Testis (tissue), 3 donors: ENCODE results near the gene FANCD2OS. TPM values are rescaled to one million over a fixed set of nuclear protein-coding genes. Genes with fewer than 3 reads are reported as not detected.

ENCODE experiments used
- DNase-seq: peaks from one replicate; pipeline ENCODE4 v3.0.0-alpha.2; 2019
- H3K27ac ChIP-seq, 2 donors: fragments of 200-600 bp; sonication (generic); one replicate each; pipeline ENCODE4 v1.5.1; 2019
- H3K27me3 ChIP-seq: fragments of 200-600 bp; sonication (generic); one replicate; pipeline ENCODE4 v1.5.1; 2019
- H3K36me3 ChIP-seq: fragments of 200-600 bp; sonication (generic); one replicate; pipeline ENCODE4 v1.5.1; 2017; ENCODE audit warnings: low read depth; ENCODE audit errors: missing control alignments
- H3K4me1 ChIP-seq: fragments of 200-600 bp; sonication (generic); one replicate; pipeline ENCODE4 v1.5.1; 2019
- H3K4me3 ChIP-seq, 2 donors: fragments of 200-600 bp; sonication (generic); one replicate each; pipeline ENCODE4 v1.5.1; 2017 to 2019
- H3K9me3 ChIP-seq: fragments of 200-600 bp; sonication (generic); one replicate; pipeline ENCODE4 v1.5.1; 2017
- POLR2A ChIP-seq: fragments of 450-650 bp; IDR thresholded peaks from one replicate; pipeline ENCODE4 v1.6.1; 2017; ENCODE audit warnings: antibody characterized with exemption, mild to moderate bottlenecking, moderate library complexity
- WGBS, 2 donors: methylation state at CpG; one replicate each; pipeline ENCODE4 v1.1.5; 2018; 5-methylcytosine and 5-hydroxymethylcytosine counted together
- intact Hi-C: fragments of 100-400 bp; cut with DNase I; formaldehyde crosslinking; loops from one replicate; pipeline ENCODE4 v1.15.1; 2023; ENCODE audit warnings: low total_unique reads
- polyA plus RNA-seq: library from polyadenylated mRNA; stranded (reverse); fragments of 350-450 nt; fragmentation: Illumina TruSeq; extraction: RNeasy Lipid Tissue Mini Kit (QIAGEN cat#74804); gene quantifications from one replicate; pipeline ENCODE4 v1.2.3, GENCODE V29; 2014; ENCODE audit warnings: low read depth, low replicate concordance; ENCODE audit not compliant: insufficient read depth
- total RNA-seq, 2 donors: library from RNA; depleted of rRNA; stranded (reverse); fragments of >200 nt; gene quantifications; one replicate each; pipeline ENCODE4 v1.2.3, GENCODE V29; 2016
- TF ChIP-seq, protein P1 (sequence below), 3 experiments: fragments of 450-650 bp in 2 of 3; fragments of 200-600 bp in 1 of 3; sonication (generic) in 1 of 3; IDR thresholded peaks; one replicate each; pipeline ENCODE4 v1.5.1; 2016 to 2019; ENCODE audit warnings: antibody characterized with exemption in 3 of 3, mild to moderate bottlenecking in 2 of 3, moderate library complexity in 1 of 3

FANCD2OS gene
- total and polyA plus RNA-seq, 3 donors from 2014 or later, result 14.3 to 118 (median 25.8) TPM

GRCh38 chr3:10154335-10155122 lies 46.5 kb upstream of the FANCD2OS start:
- Histone ChIP-seq H3K4me1 (no peaks in the 10 kb centered on the region), H3K27me3 (no peaks in the 10 kb centered on the region), H3K27ac (no peak overlapping the region), H3K4me3 (no peak overlapping the region), H3K9me3 (no peaks in the 10 kb centered on the region), H3K36me3 (no peaks in the 10 kb centered on the region)
- no peak for DNase-seq
- intact Hi-C loops, result no loop called here
- WGBS, 2 donors, result 86 to 91% methylated on average over 14 of the region's 14 CpGs
- no peak for TF ChIP-seq POLR2A
- TF ChIP-seq, protein P1, sequence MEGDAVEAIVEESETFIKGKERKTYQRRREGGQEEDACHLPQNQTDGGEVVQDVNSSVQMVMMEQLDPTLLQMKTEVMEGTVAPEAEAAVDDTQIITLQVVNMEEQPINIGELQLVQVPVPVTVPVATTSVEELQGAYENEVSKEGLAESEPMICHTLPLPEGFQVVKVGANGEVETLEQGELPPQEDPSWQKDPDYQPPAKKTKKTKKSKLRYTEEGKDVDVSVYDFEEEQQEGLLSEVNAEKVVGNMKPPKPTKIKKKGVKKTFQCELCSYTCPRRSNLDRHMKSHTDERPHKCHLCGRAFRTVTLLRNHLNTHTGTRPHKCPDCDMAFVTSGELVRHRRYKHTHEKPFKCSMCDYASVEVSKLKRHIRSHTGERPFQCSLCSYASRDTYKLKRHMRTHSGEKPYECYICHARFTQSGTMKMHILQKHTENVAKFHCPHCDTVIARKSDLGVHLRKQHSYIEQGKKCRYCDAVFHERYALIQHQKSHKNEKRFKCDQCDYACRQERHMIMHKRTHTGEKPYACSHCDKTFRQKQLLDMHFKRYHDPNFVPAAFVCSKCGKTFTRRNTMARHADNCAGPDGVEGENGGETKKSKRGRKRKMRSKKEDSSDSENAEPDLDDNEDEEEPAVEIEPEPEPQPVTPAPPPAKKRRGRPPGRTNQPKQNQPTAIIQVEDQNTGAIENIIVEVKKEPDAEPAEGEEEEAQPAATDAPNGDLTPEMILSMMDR (IDR thresholded peaks at IDR 0.05), result no peak

- H3K4me1 ChIP-seq, result no peaks in the 10 kb centered on the region
- H3K9me3 ChIP-seq, result no peaks in the 10 kb centered on the region
- H3K27me3 ChIP-seq, result no peaks in the 10 kb centered on the region
- intact Hi-C loops, result no loop called here
- 73 to 84% methylated on average over 6 of the region's 6 CpGs for WGBS, 2 donors
- no peak for DNase-seq
- H3K4me3 ChIP-seq, result no peak overlapping the region
- no peaks in the 10 kb centered on the region for H3K36me3 ChIP-seq
- TF ChIP-seq, protein P1 (IDR thresholded peaks at IDR 0.05), result no peak
- TF ChIP-seq POLR2A, result no peak
- H3K27ac ChIP-seq, result no peak overlapping the region
Observed at GRCh38 chr3:10150987-10151386, 42.9 kb upstream of the FANCD2OS start.

DNA sequence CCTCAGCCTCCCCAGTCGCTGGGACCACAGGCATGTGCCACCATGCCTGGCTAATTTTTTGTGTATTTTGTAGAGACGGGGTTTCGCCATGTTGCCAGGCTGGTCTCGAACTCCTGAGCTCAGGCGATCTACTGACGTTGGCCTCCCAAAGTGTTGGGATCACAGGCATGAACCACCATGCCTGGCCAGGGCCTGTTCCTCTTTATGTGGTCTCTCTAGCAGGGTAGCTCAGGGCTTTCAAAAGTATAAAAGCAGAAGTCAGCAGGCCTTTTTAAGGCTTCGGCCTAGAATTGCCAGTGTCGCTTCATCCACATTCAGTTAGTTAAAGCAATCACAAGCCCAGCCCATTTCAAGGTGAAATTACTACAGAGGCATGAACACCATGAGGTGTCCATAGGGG lies 41.2 kb upstream of the FANCD2OS start:
- 92 to 96% methylated on average over 6 to 8 of the region's 8 CpGs for WGBS, 2 donors
- Histone ChIP-seq H3K4me1 (no peaks in the 10 kb centered on the region), H3K27ac (no peak overlapping the region), H3K4me3 (no peak overlapping the region), H3K27me3 (no peaks in the 10 kb centered on the region), H3K36me3 (no peaks in the 10 kb centered on the region), H3K9me3 (no peaks in the 10 kb centered on the region)
- DNase-seq, result no peak
- intact Hi-C loops, result no loop called here
- TF ChIP-seq, protein P1 (IDR thresholded peaks at IDR 0.05), result no peak
- no peak for TF ChIP-seq POLR2A

DNA sequence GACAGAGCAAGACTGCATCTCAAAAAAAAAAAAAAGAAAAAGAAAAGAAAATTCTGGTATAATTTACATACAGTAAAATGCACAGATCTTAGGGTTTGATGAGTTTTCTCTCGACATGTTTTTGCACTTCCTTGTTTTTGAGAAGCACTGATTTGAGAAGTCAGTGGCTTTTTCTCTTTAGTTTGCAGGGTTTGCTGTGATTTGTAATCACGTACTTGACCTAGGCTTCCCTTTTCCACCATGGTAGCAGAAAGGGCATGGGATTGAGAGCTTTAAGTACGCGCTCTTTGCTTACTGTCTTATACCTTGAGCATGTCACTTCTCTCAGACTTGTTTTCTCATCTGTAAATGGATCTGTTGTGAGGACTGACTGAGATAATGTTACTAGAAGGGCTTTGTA lies 37.6 kb upstream of the FANCD2OS start:
- H3K4me3 ChIP-seq, result no peak overlapping the region
- no peaks in the 10 kb centered on the region for H3K9me3 ChIP-seq
- H3K27me3 ChIP-seq, result no peaks in the 10 kb centered on the region
- TF ChIP-seq, protein P1 (IDR thresholded peaks at IDR 0.05), result no peak
- TF ChIP-seq POLR2A, result no peak
- intact Hi-C loops, result no loop called here
- H3K27ac ChIP-seq, result no peak overlapping the region
- DNase-seq, result no peak
- no peaks in the 10 kb centered on the region for H3K36me3 ChIP-seq
- H3K4me1 ChIP-seq, result peaks cover 13% of the 10 kb centered on the region
- 87 to 90% methylated on average over 4 of the region's 4 CpGs for WGBS, 2 donors
